Measurements from ENCODE around the gene EBF3.

Gene EBF3

GRCh38 chr10:129868449-129869035 lies 95.5 kb downstream of the EBF3 start:
- DNase-seq = no peak

GRCh38 chr10:129867631-129868179 lies 96.4 kb downstream of the EBF3 start:
- no peak for DNase-seq

GRCh38 chr10:129866894-129867293 lies 97.2 kb downstream of the EBF3 start:
- DNase-seq = no peak

- no peak for DNase-seq
These were observed 98.1 kb downstream of the EBF3 start for GRCh38 chr10:129865960-129866359.

- DNase-seq = no peak
These were observed 98.7 kb downstream of the EBF3 start for GRCh38 chr10:129865413-129865812.

GRCh38 chr10:129864601-129865126 lies 99.4 kb downstream of the EBF3 start:
- DNase-seq = no peak

- DNase-seq = no peak
These were observed 100.0 kb downstream of the EBF3 start for GRCh38 chr10:129864082-129864481.

GRCh38 chr10:129863201-129863663 lies 100.8 kb downstream of the EBF3 start:
- DNase-seq = no peak

GRCh38 chr10:129861776-129862531 lies 102.1 kb downstream of the EBF3 start:
- no peak for DNase-seq

GRCh38 chr10:129860396-129860795 lies 103.7 kb downstream of the EBF3 start:
- DNase-seq = no peak

GRCh38 chr10:129859536-129859935 lies 104.5 kb downstream of the EBF3 start:
- DNase-seq = no peak

- no peak for DNase-seq
These were observed 106.7 kb downstream of the EBF3 start for GRCh38 chr10:129857242-129857960.

GRCh38 chr10:129855836-129856563 lies 108.1 kb downstream of the EBF3 start:
- DNase-seq = no peak

- DNase-seq = no peak
These were observed 109.0 kb downstream of the EBF3 start for GRCh38 chr10:129854796-129855705.

GRCh38 chr10:129854158-129854557 lies 109.9 kb downstream of the EBF3 start:
- no peak for DNase-seq

- no peak for DNase-seq
These were observed 110.5 kb downstream of the EBF3 start for GRCh38 chr10:129853562-129853903.

GRCh38 chr10:129852829-129853561 lies 111.1 kb downstream of the EBF3 start:
- DNase-seq = no peak

GRCh38 chr10:129851941-129852640 lies 112.0 kb downstream of the EBF3 start:
- no peak for DNase-seq

- no peak for DNase-seq
These were observed 113.3 kb downstream of the EBF3 start for GRCh38 chr10:129850790-129851189.

GRCh38 chr10:129850316-129850715 lies 113.8 kb downstream of the EBF3 start:
- no peak for DNase-seq

Measured in activated CD4-positive, alpha-beta T cell treated with anti-CD3 and anti-CD28 coated beads, Interleukin-2, amount 50 U/mL, for 16 hours (primary cell).